Neuron (in vitro differentiated cells): ENCODE data around the gene ANK2.

Source experiments
- H2AFZ ChIP-seq: one replicate; pipeline ENCODE4 v1.6.1; 2013; ENCODE audit warnings: low read depth, mild to moderate bottlenecking, inconsistent platforms, low read length, moderate library complexity
- H3K27me3 ChIP-seq: one replicate; pipeline ENCODE4 v1.6.1; 2013; ENCODE audit warnings: low read length; ENCODE audit not compliant: insufficient read depth
- H3K36me3 ChIP-seq: one replicate; pipeline ENCODE4 v1.6.1; 2013; ENCODE audit warnings: low read length; ENCODE audit not compliant: insufficient read depth
- H3K4me1 ChIP-seq: one replicate; pipeline ENCODE4 v1.6.1; 2013; ENCODE audit warnings: low read length; ENCODE audit not compliant: insufficient read depth
- H3K4me3 ChIP-seq: 2 replicates; pipeline ENCODE4 v1.5.1; 2013; ENCODE audit warnings: mild to moderate bottlenecking, low read length, moderate library complexity
- H3K9me3 ChIP-seq: one replicate; pipeline ENCODE4 v1.6.1; 2013; ENCODE audit warnings: low read length

ANK2 gene

GRCh38 chr4:113080050-113080449 lies 30.6 kb downstream of the ANK2 start:
- H3K9me3 ChIP-seq = no peaks in the 10 kb centered on the region
- H3K4me3 ChIP-seq = no peak overlapping the region
- H3K27me3 ChIP-seq = no peaks in the 10 kb centered on the region
- peaks cover 10% of the 10 kb centered on the region for H3K4me1 ChIP-seq
- no peaks in the 10 kb centered on the region for H3K36me3 ChIP-seq
- no peak overlapping the region for H2AFZ ChIP-seq

DNA sequence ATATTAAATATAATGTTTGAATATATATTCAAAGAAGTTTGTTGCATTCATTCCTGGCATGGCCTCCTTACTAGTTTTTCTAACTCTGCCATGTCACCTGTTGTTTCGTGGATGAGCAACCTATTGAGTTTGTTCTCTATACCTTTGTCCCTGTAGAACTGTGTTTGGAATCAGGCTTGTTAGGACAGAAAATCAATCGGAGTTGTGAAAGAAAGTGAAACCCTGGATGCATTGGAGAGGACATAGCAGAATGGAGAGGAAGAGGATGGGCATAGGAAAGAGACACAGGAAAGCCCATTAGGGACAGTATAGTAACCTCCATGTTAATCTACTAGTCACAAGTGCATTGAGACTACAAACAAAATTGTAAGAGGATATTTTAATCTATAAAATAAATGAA lies 31.2 kb downstream of the ANK2 start:
- no peaks in the 10 kb centered on the region for H3K9me3 ChIP-seq
- H3K4me3 ChIP-seq = no peak overlapping the region
- H3K4me1 ChIP-seq = peaks cover 10% of the 10 kb centered on the region
- no peaks in the 10 kb centered on the region for H3K27me3 ChIP-seq
- no peak overlapping the region for H2AFZ ChIP-seq
- no peaks in the 10 kb centered on the region for H3K36me3 ChIP-seq

DNA sequence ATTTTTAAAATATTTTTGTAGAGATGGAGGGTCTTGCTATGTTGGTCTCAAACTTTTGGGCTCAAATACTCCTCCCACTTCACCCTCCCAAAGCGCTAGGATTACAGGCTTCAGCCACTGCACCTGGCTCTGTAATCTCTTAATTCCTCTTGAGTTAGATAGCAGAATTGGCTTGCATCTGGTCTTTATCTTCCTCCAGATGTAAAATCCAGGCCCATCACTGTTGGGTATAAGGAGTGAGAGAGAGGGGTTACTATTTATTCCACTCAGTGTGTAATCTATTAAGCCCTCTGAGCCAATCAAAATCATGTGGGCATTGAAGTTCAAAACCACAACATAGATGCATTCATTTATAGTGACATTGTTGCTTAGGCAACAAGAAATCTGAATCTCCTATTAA lies 33.9 kb downstream of the ANK2 start:
- Histone ChIP-seq H3K27me3 (no peaks in the 10 kb centered on the region), H3K4me1 (no peaks in the 10 kb centered on the region), H3K36me3 (no peaks in the 10 kb centered on the region), H3K9me3 (no peaks in the 10 kb centered on the region), H3K4me3 (no peak overlapping the region), H2AFZ (no peak overlapping the region)

DNA sequence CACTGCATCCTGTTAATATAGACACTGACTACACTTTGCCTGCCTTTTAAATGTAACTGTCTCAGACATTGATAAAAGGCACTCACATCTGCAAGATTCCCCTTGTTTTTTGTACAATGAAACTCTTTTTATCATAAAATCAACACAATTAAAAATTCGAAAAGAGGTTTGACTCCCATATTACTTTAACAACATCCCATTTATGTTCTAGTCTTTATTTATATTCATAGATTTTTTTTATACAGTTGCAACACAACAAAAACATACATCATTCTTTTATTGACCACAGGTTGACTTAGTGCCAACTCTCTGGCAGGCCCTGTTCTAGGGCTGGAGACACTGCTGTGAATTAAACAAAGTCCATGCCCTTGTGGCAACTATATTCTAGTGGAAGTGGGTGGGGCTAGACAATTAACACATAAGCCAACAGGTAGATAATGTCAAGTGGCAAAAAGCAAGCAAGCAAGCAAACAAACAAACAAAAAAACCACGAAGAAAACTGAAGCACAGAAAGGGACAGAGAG lies 36.8 kb downstream of the ANK2 start:
- no peaks in the 10 kb centered on the region for H3K36me3 ChIP-seq
- H3K9me3 ChIP-seq = no peaks in the 10 kb centered on the region
- H3K27me3 ChIP-seq = no peaks in the 10 kb centered on the region
- no peaks in the 10 kb centered on the region for H3K4me1 ChIP-seq
- H2AFZ ChIP-seq = no peak overlapping the region
- H3K4me3 ChIP-seq = no peak overlapping the region

GRCh38 chr4:113088050-113088449 lies 38.6 kb downstream of the ANK2 start:
- no peaks in the 10 kb centered on the region for H3K27me3 ChIP-seq
- no peak overlapping the region for H3K4me3 ChIP-seq
- H3K4me1 ChIP-seq = no peaks in the 10 kb centered on the region
- no peaks in the 10 kb centered on the region for H3K9me3 ChIP-seq
- no peak overlapping the region for H2AFZ ChIP-seq
- H3K36me3 ChIP-seq = no peaks in the 10 kb centered on the region

DNA sequence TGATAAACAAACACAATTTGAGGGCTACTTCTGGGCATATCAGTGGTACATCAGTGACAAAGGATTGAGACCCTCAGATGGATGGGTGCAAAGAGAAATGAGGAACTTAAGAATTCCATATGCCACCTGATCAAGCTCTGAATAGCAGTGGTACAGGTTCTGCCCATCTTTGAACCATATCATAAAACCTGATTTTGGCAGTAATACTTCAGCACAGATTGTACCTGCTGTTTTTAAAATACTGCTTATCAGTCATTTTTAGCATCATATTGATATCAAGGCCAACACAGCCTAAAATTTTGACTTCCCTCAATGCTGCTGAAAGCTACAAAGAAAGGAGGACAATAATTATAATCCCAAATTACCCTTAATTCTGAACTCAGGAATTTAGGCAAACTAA lies 41.5 kb downstream of the ANK2 start:
- Histone ChIP-seq H3K9me3 (no peaks in the 10 kb centered on the region), H3K36me3 (no peaks in the 10 kb centered on the region), H2AFZ (no peak overlapping the region), H3K27me3 (no peaks in the 10 kb centered on the region), H3K4me1 (no peaks in the 10 kb centered on the region), H3K4me3 (no peak overlapping the region)

GRCh38 chr4:113094331-113094730 lies 44.9 kb downstream of the ANK2 start:
- H3K4me1 ChIP-seq = no peaks in the 10 kb centered on the region
- H3K36me3 ChIP-seq = no peaks in the 10 kb centered on the region
- no peaks in the 10 kb centered on the region for H3K9me3 ChIP-seq
- no peak overlapping the region for H2AFZ ChIP-seq
- H3K4me3 ChIP-seq = no peak overlapping the region
- no peaks in the 10 kb centered on the region for H3K27me3 ChIP-seq

GRCh38 chr4:113094802-113095201 lies 45.3 kb downstream of the ANK2 start:
- H3K36me3 ChIP-seq = no peaks in the 10 kb centered on the region
- H3K27me3 ChIP-seq = no peaks in the 10 kb centered on the region
- H3K4me3 ChIP-seq = no peak overlapping the region
- no peaks in the 10 kb centered on the region for H3K4me1 ChIP-seq
- no peak overlapping the region for H2AFZ ChIP-seq
- H3K9me3 ChIP-seq = no peaks in the 10 kb centered on the region

- H3K9me3 ChIP-seq = no peaks in the 10 kb centered on the region
- H3K4me1 ChIP-seq = peaks cover 3% of the 10 kb centered on the region
- H3K36me3 ChIP-seq = no peaks in the 10 kb centered on the region
- H3K4me3 ChIP-seq = no peak overlapping the region
- H2AFZ ChIP-seq = no peak overlapping the region
- no peaks in the 10 kb centered on the region for H3K27me3 ChIP-seq
These were observed 52.2 kb downstream of the ANK2 start for GRCh38 chr4:113101669-113102068.

- H2AFZ ChIP-seq = no peak overlapping the region
- no peaks in the 10 kb centered on the region for H3K9me3 ChIP-seq
- no peaks in the 10 kb centered on the region for H3K36me3 ChIP-seq
- no peaks in the 10 kb centered on the region for H3K27me3 ChIP-seq
- no peak overlapping the region for H3K4me3 ChIP-seq
- peaks cover 3% of the 10 kb centered on the region for H3K4me1 ChIP-seq
These were observed 54.1 kb downstream of the ANK2 start for GRCh38 chr4:113103556-113103955.

DNA sequence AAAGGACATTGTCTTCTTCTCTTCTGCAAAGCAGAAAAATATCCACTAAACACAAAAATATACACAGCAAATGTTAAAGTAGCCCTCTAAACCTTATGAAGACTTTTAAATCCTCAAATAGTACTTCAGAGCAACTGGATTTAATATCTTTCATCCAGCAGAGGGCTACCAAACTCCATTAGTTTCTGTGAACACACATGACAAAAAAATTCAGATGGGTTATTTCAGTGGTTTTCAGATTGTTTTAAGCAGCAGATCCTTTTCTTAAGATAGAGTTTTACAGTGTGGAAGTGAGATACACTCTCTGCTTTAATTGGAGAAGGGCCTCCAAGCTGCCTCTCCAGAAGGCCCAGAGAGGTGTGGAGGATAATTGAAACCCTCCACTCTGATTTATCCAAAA lies 56.7 kb downstream of the ANK2 start:
- Histone ChIP-seq H3K27me3 (no peaks in the 10 kb centered on the region), H3K9me3 (no peaks in the 10 kb centered on the region), H3K36me3 (no peaks in the 10 kb centered on the region), H3K4me1 (peaks cover 3% of the 10 kb centered on the region), H3K4me3 (no peak overlapping the region), H2AFZ (no peak overlapping the region)

DNA sequence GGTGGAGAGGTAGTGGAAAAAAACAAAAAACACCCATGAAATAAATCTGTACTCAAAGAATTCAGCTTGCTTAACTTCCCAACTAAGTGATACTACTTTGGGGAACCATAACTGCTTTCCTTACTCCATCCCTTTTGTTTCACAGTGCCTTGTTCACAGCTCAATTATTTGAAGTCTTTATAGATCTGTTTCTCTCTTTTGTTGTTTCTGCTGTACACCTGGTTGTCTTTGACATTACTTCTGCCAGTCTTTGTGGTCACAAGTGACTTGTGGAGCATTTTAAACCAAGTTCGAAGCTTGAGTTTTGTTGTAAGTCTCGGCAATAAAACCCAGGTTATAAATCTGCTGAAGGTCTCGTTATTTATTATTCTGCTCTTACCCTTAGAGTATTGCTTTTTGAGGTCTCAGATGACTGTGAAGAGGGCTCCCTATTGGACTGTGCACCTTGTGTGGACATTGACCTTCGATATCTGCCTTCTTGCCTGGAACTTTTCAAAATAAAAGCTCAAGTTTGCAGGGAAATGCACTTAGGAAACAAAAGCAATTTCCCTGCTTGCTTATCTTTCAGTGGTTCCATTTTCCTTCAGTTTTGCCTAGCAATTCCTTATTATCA lies 59.8 kb downstream of the ANK2 start:
- Histone ChIP-seq H3K9me3 (no peaks in the 10 kb centered on the region), H3K4me3 (no peak overlapping the region), H2AFZ (peak overlapping the region; percentile 19), H3K36me3 (no peaks in the 10 kb centered on the region), H3K27me3 (no peaks in the 10 kb centered on the region), H3K4me1 (peaks cover 10% of the 10 kb centered on the region)

- Histone ChIP-seq H3K9me3 (no peaks in the 10 kb centered on the region), H3K4me1 (peaks cover 19% of the 10 kb centered on the region), H2AFZ (no peak overlapping the region)
These were observed 63.0 kb downstream of the ANK2 start for GRCh38 chr4:113112338-113112978.

GRCh38 chr4:113113151-113113550 lies 63.7 kb downstream of the ANK2 start:
- Histone ChIP-seq H3K4me1 (peaks cover 19% of the 10 kb centered on the region), H3K9me3 (no peaks in the 10 kb centered on the region), H3K27me3 (no peaks in the 10 kb centered on the region), H2AFZ (no peak overlapping the region), H3K4me3 (no peak overlapping the region), H3K36me3 (no peaks in the 10 kb centered on the region)

More at GRCh38 chr4:113112338-113112978, 63.0 kb downstream of the ANK2 start:
- Histone ChIP-seq H3K27me3 (no peaks in the 10 kb centered on the region), H3K36me3 (no peaks in the 10 kb centered on the region), H3K4me3 (no peak overlapping the region)
